HCT116 (cell line): Measurements from ENCODE around the gene TP53TG5. TPM values are rescaled to one million over a fixed set of nuclear protein-coding genes. Genes with fewer than 3 reads are reported as not detected.

Experiments used
- ATAC-seq: fragments of 200-7000 bp; cut with Tn5 transposase; 2 replicates; pipeline ENCODE4 v1.9.1; 2020; ENCODE audit warnings: mild to moderate bottlenecking, moderate library complexity
- BruUV-seq: library from RNA; stranded (reverse); fragments of 400-500 nt; replicated peaks from 2 replicates; lab custom pipeline; 2021; lab: Mats Ljungman, UMichigan
- CTCF ChIA-PET: fragments of 300-600 bp; sonication (Branson Sonifier 250); formaldehyde crosslinking; loops from one replicate; lab custom pipeline; 2021; ENCODE audit warnings: antibody characterized with exemption; lab: Charles Lee
- POLR2A ChIA-PET: fragments of 300-600, 350-600 bp; sonication (Branson Sonifier 250); formaldehyde crosslinking; loops from one replicate; lab custom pipeline; 2021; ENCODE audit warnings: antibody characterized with exemption; lab: Charles Lee
- RAD21 ChIA-PET, 2 experiments: fragments of 300-600 bp; sonication (Branson Sonifier 250); formaldehyde crosslinking; loops; one replicate each; lab custom pipeline; 2023; ENCODE audit warnings: low total read pairs in 2 of 2; ENCODE audit not compliant: uncharacterized antibody in 2 of 2, unreplicated experiment in 2 of 2, low non-redundant PET in 1 of 2; lab: Charles Lee
- DNase-seq: peaks from one replicate; pipeline ENCODE4 v3.0.0-alpha.2; 2010; ENCODE audit warnings: low read depth, low spot score
- H2AFZ ChIP-seq: fragments of 200-600 bp; shearing (Covaris generic), sonication (generic); 2 replicates; pipeline ENCODE4 v1.6.1; 2017; ENCODE audit warnings: low read depth, mixed run types, mixed read lengths, antibody characterized with exemption, low read length; ENCODE audit not compliant: poor library complexity, severe bottlenecking
- H3K27ac ChIP-seq: 2 replicates; pipeline ENCODE4 v1.5.1; 2012; ENCODE audit warnings: low read depth, low read length
- H3K27me3 ChIP-seq: fragments of 200-600 bp; sonication (generic); 2 replicates; pipeline ENCODE4 v1.6.1; 2016; ENCODE audit warnings: mixed run types, low read length, mixed read lengths; ENCODE audit not compliant: insufficient read depth
- H3K36me3 ChIP-seq, 2 experiments: fragments of 200-500 bp in 1 of 2; fragments of 200-600 bp in 1 of 2; sonication (Bioruptor generic) in 1 of 2; sonication (generic) in 1 of 2; 2 replicates each; pipeline versions ENCODE4 v1.5.1 to v1.6.1; 2014 to 2016; ENCODE audit warnings: low read length in 2 of 2, inconsistent platforms in 1 of 2, mixed read lengths in 1 of 2, mixed run types in 1 of 2; ENCODE audit not compliant: insufficient read depth in 2 of 2, control insufficient read depth in 1 of 2
- H3K4me1 ChIP-seq, 2 experiments: fragments of 200-600 bp in 1 of 2; sonication (generic) in 1 of 2; 2 replicates each; pipeline versions ENCODE4 v1.5.1 to v1.6.1; 2012 to 2017; ENCODE audit warnings: low read length in 2 of 2, inconsistent platforms in 1 of 2, mild to moderate bottlenecking in 1 of 2, mixed read lengths in 1 of 2, mixed run types in 1 of 2, moderate library complexity in 1 of 2; ENCODE audit not compliant: insufficient read depth in 2 of 2, control insufficient read depth in 1 of 2
- H3K4me2 ChIP-seq: fragments of 200-600 bp; sonication (generic); 2 replicates; pipeline ENCODE4 v1.6.1; 2017; ENCODE audit warnings: mixed run types, low read length, mixed read lengths
- H3K4me3 ChIP-seq, 2 experiments: fragments of 200-600 bp in 1 of 2; sonication (generic) in 1 of 2; replicated peaks in 1 of 2; 2 replicates each; pipeline ENCODE4 v1.5.1; 2011 to 2016; ENCODE audit warnings: low read length in 2 of 2, control low read depth in 1 of 2, low read depth in 1 of 2, mild to moderate bottlenecking in 1 of 2, mixed read lengths in 1 of 2, mixed run types in 1 of 2
- H3K79me2 ChIP-seq: fragments of 200-600 bp; sonication (generic); 2 replicates; pipeline ENCODE4 v1.6.1; 2017; ENCODE audit warnings: mild to moderate bottlenecking, mixed run types, low read length, moderate library complexity, mixed read lengths; ENCODE audit not compliant: insufficient read depth
- H3K9ac ChIP-seq: fragments of 200-600 bp; sonication (generic); 2 replicates; pipeline ENCODE4 v1.6.1; 2016; ENCODE audit warnings: low read length, mixed read lengths
- H3K9me2 ChIP-seq: fragments of 200-600 bp; sonication (generic), shearing (Covaris generic); 2 replicates; pipeline ENCODE4 v1.6.1; 2017; ENCODE audit warnings: mixed run types, mild to moderate bottlenecking, moderate library complexity; ENCODE audit not compliant: insufficient read depth
- H3K9me3 ChIP-seq, 2 experiments: fragments of 200-500 bp in 1 of 2; fragments of 200-600 bp in 1 of 2; sonication (Bioruptor generic) in 1 of 2; sonication (generic) in 1 of 2; 2 replicates each; pipeline ENCODE4 v1.6.1; 2014 to 2017; ENCODE audit warnings: low read length in 2 of 2, mixed read lengths in 2 of 2, inconsistent platforms in 1 of 2, low read depth in 1 of 2, mild to moderate bottlenecking in 1 of 2, mixed run types in 1 of 2, moderate library complexity in 1 of 2; ENCODE audit not compliant: control insufficient read depth in 1 of 2, insufficient read depth in 1 of 2
- H4K20me1 ChIP-seq: fragments of 200-600 bp; sonication (generic), shearing (Covaris generic); 2 replicates; pipeline ENCODE4 v1.6.1; 2017; ENCODE audit warnings: mixed run types, mild to moderate bottlenecking, moderate library complexity; ENCODE audit not compliant: insufficient read depth
- ELF1 ChIP-seq: IDR thresholded peaks from 2 replicates; pipeline ENCODE4 v1.6.1; 2012; ENCODE audit warnings: low read depth, borderline replicate concordance
- FOSL1 ChIP-seq: IDR thresholded peaks from 2 replicates; pipeline ENCODE4 v1.6.1; 2012; ENCODE audit warnings: low read depth
- POLR2A ChIP-seq: IDR thresholded peaks from 2 replicates; pipeline ENCODE4 v1.7.0; 2011; ENCODE audit warnings: borderline replicate concordance; ENCODE audit not compliant: insufficient read depth, insufficient read length; ENCODE audit errors: extremely low read depth
- POLR2AphosphoS5 ChIP-seq: IDR thresholded peaks from 2 replicates; pipeline ENCODE4 v1.6.1; 2011; ENCODE audit warnings: mild to moderate bottlenecking, low read depth, low read length, moderate library complexity
- RAD21 ChIP-seq: IDR thresholded peaks from 2 replicates; pipeline ENCODE4 v1.6.1; 2012; ENCODE audit warnings: low read depth, mild to moderate bottlenecking
- YY1 ChIP-seq: IDR thresholded peaks from 2 replicates; pipeline ENCODE4 v1.6.1; 2011; ENCODE audit warnings: low read length, low read depth, moderate library complexity, mild to moderate bottlenecking; ENCODE audit not compliant: insufficient replicate concordance; ENCODE audit errors: extremely low read depth
- intact Hi-C: fragments of 100-400 bp; cut with micrococcal nuclease; formaldehyde crosslinking; loops from 2 replicates; pipeline ENCODE4 v1.10.0; 2022
- total RNA-seq: library from RNA; stranded (reverse); gene quantifications from one replicate; pipeline ENCODE4 v1.2.1, GENCODE V29; 2021; ENCODE audit not compliant: unreplicated experiment
- TF ChIP-seq, protein P1 (sequence below): IDR thresholded peaks from 2 replicates; pipeline ENCODE4 v1.6.1; 2011; ENCODE audit warnings: mild to moderate bottlenecking, low read length, moderate library complexity; ENCODE audit not compliant: insufficient replicate concordance; ENCODE audit errors: extremely low read depth

TP53TG5 gene
- total RNA-seq, 1 experiment from 2014 or later, result 0.76 TPM

DNA sequence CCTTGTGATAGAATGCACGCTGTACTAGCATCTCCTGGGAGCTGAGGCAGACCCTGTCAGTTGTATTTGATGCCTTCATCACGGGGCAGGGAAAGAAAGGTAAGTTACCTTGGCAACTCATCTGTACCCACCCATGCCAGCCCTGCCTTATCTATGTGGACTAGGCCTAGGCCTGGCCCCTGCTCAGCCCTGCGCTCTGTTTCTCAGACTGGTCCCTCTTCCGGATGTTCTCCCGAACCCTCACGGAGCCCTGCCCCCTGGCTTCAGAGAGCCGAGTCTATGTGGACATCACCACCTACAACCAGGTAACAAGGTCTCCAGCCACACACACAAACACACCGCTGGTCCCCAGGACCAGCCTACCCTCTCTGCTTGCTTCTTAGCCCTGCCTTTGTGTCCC lies 42.0 kb upstream of the TP53TG5 start:
- Histone ChIP-seq H3K9me3 (no peaks in the 10 kb centered on the region), H3K79me2 (peaks cover 32% of the 10 kb centered on the region), H3K4me2 (no peak overlapping the region), H3K4me1 (peaks cover 4 to 12% of the 10 kb centered on the region in 2 experiments; a peak in 3 of 4 replicates), H2AFZ (no peak overlapping the region), H3K4me3 (no peak overlapping the region), H4K20me1 (no peaks in the 10 kb centered on the region), H3K27me3 (no peaks in the 10 kb centered on the region), H3K36me3 (peaks cover 34 to 49% of the 10 kb centered on the region in 2 experiments; a peak in 3 of 4 replicates), H3K9ac (no peak overlapping the region), H3K27ac (no peak overlapping the region), H3K9me2 (no peaks in the 10 kb centered on the region)
- intact Hi-C loops, result no loop called here
- BruUV-seq, result no TSS peak
- POLR2A ChIA-PET, result no interaction called here
- DNase-seq, result no peak
- no peak for TF ChIP-seq FOSL1
- no peak for ATAC-seq
- RAD21 ChIA-PET, result no interaction called here
- CTCF ChIA-PET, result no interaction called here

DNA sequence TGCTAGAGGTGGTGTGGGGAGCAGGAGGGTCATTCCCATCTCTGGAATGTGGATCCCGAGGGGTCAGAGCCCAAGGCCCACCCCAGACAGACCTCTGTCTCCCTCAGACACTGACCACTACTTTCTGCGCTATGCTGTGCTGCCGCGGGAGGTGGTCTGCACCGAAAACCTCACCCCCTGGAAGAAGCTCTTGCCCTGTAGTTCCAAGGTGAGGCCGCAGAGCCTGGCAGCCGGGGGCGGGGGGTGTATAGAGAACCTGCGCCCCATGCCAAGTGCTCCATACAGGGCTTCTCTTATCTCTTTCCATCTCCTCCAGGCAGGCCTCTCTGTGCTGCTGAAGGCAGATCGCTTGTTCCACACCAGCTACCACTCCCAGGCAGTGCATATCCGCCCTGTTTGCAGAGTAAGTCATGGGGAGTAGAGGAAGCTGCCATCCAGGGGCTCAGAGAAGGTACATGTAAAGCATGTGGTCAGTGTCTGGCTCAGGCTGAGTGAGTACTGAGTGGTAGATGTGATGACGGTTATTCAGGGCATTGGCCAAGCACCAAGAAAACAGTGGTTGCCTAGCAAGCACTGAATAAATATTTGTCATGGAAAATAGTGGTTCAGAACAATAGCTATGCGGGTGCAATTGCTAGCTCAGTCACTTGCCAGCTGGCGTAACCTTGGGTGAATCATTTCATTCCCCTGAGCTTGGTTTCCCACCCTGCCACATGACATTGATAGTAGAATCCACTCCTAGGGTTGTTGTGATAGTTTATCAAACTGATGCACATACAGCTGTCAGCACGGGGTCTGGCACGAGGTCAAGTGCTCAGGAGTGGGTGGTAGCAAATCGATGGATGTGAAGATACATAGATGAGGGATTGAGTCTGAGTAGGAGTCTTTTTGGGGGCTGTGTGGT lies 41.3 kb upstream of the TP53TG5 start:
- Histone ChIP-seq H3K4me2 (no peak overlapping the region), H3K4me1 (peaks cover 4 to 14% of the 10 kb centered on the region in 2 experiments; a peak in 3 of 4 replicates), H3K27me3 (no peaks in the 10 kb centered on the region), H3K9me2 (no peaks in the 10 kb centered on the region), H3K4me3 (no peak overlapping the region), H4K20me1 (no peaks in the 10 kb centered on the region), H2AFZ (no peak overlapping the region), H3K36me3 (peaks cover 29 to 46% of the 10 kb centered on the region in 2 experiments; a peak in 3 of 4 replicates), H3K79me2 (peaks cover 32% of the 10 kb centered on the region), H3K27ac (no peak overlapping the region), H3K9me3 (no peaks in the 10 kb centered on the region), H3K9ac (no peak overlapping the region)
- TF ChIP-seq POLR2AphosphoS5 (no peak), ELF1 (no peak), POLR2A (no peak), YY1 (no peak), RAD21 (no peak)
- TF ChIP-seq, protein P1, sequence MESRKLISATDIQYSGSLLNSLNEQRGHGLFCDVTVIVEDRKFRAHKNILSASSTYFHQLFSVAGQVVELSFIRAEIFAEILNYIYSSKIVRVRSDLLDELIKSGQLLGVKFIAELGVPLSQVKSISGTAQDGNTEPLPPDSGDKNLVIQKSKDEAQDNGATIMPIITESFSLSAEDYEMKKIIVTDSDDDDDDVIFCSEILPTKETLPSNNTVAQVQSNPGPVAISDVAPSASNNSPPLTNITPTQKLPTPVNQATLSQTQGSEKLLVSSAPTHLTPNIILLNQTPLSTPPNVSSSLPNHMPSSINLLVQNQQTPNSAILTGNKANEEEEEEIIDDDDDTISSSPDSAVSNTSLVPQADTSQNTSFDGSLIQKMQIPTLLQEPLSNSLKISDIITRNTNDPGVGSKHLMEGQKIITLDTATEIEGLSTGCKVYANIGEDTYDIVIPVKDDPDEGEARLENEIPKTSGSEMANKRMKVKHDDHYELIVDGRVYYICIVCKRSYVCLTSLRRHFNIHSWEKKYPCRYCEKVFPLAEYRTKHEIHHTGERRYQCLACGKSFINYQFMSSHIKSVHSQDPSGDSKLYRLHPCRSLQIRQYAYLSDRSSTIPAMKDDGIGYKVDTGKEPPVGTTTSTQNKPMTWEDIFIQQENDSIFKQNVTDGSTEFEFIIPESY, result no peak
- intact Hi-C loops, result no loop called here
- no peak for ATAC-seq
- no TSS peak for BruUV-seq
- ChIA-PET CTCF (no interaction called here), RAD21 (no interaction called here), POLR2A (no interaction called here)
- DNase-seq, result no peak
